GM12891 (cell line): ENCODE results near the gene CTAGE1.

ENCODE experiments used
- POLR2A ChIP-seq: IDR thresholded peaks from 2 replicates; pipeline ENCODE4 v1.6.1; 2011; ENCODE audit warnings: low read depth, low read length, control low read depth
- POLR2AphosphoS5 ChIP-seq: IDR thresholded peaks from 2 replicates; pipeline ENCODE4 v1.6.1; 2011; ENCODE audit warnings: low read depth, low read length, control low read depth
- POU2F2 ChIP-seq: IDR thresholded peaks from 2 replicates; pipeline ENCODE4 v1.6.1; 2011; ENCODE audit warnings: low read depth, mild to moderate bottlenecking, control low read depth, low read length, moderate library complexity
- TAF1 ChIP-seq: IDR thresholded peaks from 2 replicates; pipeline ENCODE4 v1.6.1; 2011; ENCODE audit warnings: low read depth, low read length, control low read depth

GRCh38 chr18:22465859-22466457 lies 48.2 kb upstream of the CTAGE1 start:
- TF ChIP-seq POLR2A, result no peak
- TF ChIP-seq TAF1, result no peak
- no peak for TF ChIP-seq POLR2AphosphoS5
- no peak for TF ChIP-seq POU2F2
